HepG2 (cell line): ENCODE data around the gene CRB1. TPM values are rescaled to one million over a fixed set of nuclear protein-coding genes. Genes with fewer than 3 reads are reported as not detected.

Experiments
- ATAC-seq: fragments of 200-7000 bp; cut with Tn5 transposase; 3 replicates; pipeline ENCODE4 v1.9.1; 2020; ENCODE audit warnings: mild to moderate bottlenecking, moderate library complexity
- BruUV-seq: library from RNA; stranded (reverse); fragments of 400-500 nt; replicated peaks from 2 replicates; lab custom pipeline; 2021; lab: Mats Ljungman, UMichigan
- CTCF ChIA-PET: fragments of 300-600 bp; formaldehyde crosslinking; extraction: SDS; loops from one replicate; lab custom pipeline; 2021; ENCODE audit warnings: low total read pairs, inconsistent platforms, low intra/inter-chr PET ratio; lab: Yijun Ruan, JAX
- POLR2A ChIA-PET: fragments of 350-600 bp; sonication (Branson Sonifier 250); formaldehyde crosslinking; loops from one replicate; lab custom pipeline; 2020; ENCODE audit warnings: antibody characterized with exemption, inconsistent platforms; lab: Yijun Ruan, JAX
- DNase-seq: peaks from one replicate; pipeline ENCODE4 v3.0.0-alpha.2; 2015; ENCODE audit warnings: low spot score
- FAIRE-seq: peaks from 3 replicates; lab custom pipeline; 2011; peaks lifted over from hg19 to GRCh38; lab: Jason Lieb, UNC
- H2AFZ ChIP-seq: one replicate; pipeline ENCODE4 v1.6.1; 2011; ENCODE audit warnings: low read length, inconsistent platforms
- H3K27ac ChIP-seq: fragments of 300-600 bp; 3 replicates; pipeline ENCODE4 v1.8.0; 2011; ENCODE audit warnings: mixed run types, mild to moderate bottlenecking, mixed read lengths, low read length, inconsistent platforms; ENCODE audit not compliant: insufficient read depth; ENCODE audit errors: extremely low read length
- H3K27me3 ChIP-seq, 2 experiments: fragments of 200-600 bp in 1 of 2; 2 replicates in 1 of 2; 3 replicates in 1 of 2; pipeline versions ENCODE4 v1.6.0 to v1.8.0; 2011; ENCODE audit warnings: low read length in 2 of 2, mild to moderate bottlenecking in 2 of 2, moderate library complexity in 2 of 2, inconsistent platforms in 1 of 2; ENCODE audit not compliant: insufficient read depth in 2 of 2, control insufficient read depth in 1 of 2
- H3K36me3 ChIP-seq, 2 experiments: fragments of 200-600 bp in 1 of 2; replicated peaks in 1 of 2; 2 replicates in 1 of 2; 3 replicates in 1 of 2; pipeline versions ENCODE4 v1.5.1 to v1.8.0; 2011; ENCODE audit warnings: low read length in 2 of 2, inconsistent platforms in 1 of 2; ENCODE audit not compliant: insufficient read depth in 2 of 2, control insufficient read depth in 1 of 2
- H3K4me1 ChIP-seq: 2 replicates; pipeline ENCODE4 v1.5.1; 2012; ENCODE audit warnings: low read length, inconsistent platforms; ENCODE audit not compliant: insufficient read depth
- H3K4me2 ChIP-seq: 2 replicates; pipeline ENCODE4 v1.6.0; 2011; ENCODE audit warnings: low read depth, low read length, inconsistent platforms
- H3K4me3 ChIP-seq, 3 experiments: fragments of 200-600 bp in 1 of 3; sonication (generic), shearing (Covaris generic) in 1 of 3; replicated peaks in 1 of 3; 2 replicates each; pipeline ENCODE4 v1.5.1; 2011 to 2016; ENCODE audit warnings: low read length in 3 of 3, inconsistent platforms in 2 of 3, low read depth in 2 of 3, mild to moderate bottlenecking in 2 of 3, control low read depth in 1 of 3, mixed read lengths in 1 of 3; ENCODE audit not compliant: insufficient read depth in 1 of 3
- H3K79me2 ChIP-seq: one replicate; pipeline ENCODE4 v1.6.1; 2011; ENCODE audit warnings: low read length, inconsistent platforms; ENCODE audit not compliant: insufficient read depth
- H3K9ac ChIP-seq: 2 replicates; pipeline ENCODE4 v1.6.0; 2011; ENCODE audit warnings: mild to moderate bottlenecking, low read depth, low read length, inconsistent platforms; ENCODE audit not compliant: insufficient read depth
- H3K9me3 ChIP-seq: 2 replicates; pipeline ENCODE4 v1.5.1; 2012; ENCODE audit warnings: mild to moderate bottlenecking, low read length
- H4K20me1 ChIP-seq: 2 replicates; pipeline ENCODE4 v1.6.0; 2011; ENCODE audit warnings: inconsistent platforms, mild to moderate bottlenecking, low read length, moderate library complexity; ENCODE audit not compliant: insufficient read depth
- ARNT2 ChIP-seq: sonication (generic); formaldehyde crosslinking; IDR thresholded peaks from 2 replicates; pipeline ENCODE4 v1.8.0; 2022; ENCODE audit warnings: mild to moderate bottlenecking, low read depth, missing genetic modification reagents, moderate library complexity
- ASH2L ChIP-seq: fragments of 300-600, 200-600 bp; sonication (generic); IDR thresholded peaks from 2 replicates; pipeline ENCODE4 v1.7.0; 2017; ENCODE audit warnings: low read depth, mild to moderate bottlenecking, moderate library complexity, mixed read lengths, low read length; ENCODE audit not compliant: insufficient read length
- BCL3 ChIP-seq: sonication (generic); formaldehyde crosslinking; IDR thresholded peaks from 2 replicates; pipeline ENCODE4 v1.5.1; 2020; ENCODE audit warnings: mild to moderate bottlenecking, missing genetic modification reagents, moderate library complexity
- BCLAF1 ChIP-seq: fragments of 450-650 bp; IDR thresholded peaks from 2 replicates; pipeline ENCODE4 v1.6.1; 2017; ENCODE audit warnings: mild to moderate bottlenecking
- EEA1 ChIP-seq: sonication (generic); formaldehyde crosslinking; IDR thresholded peaks from 2 replicates; pipeline ENCODE4 v1.5.1; 2020; ENCODE audit warnings: mild to moderate bottlenecking, missing genetic modification reagents, borderline replicate concordance
- HOXA9 ChIP-seq: sonication (generic); formaldehyde crosslinking; IDR thresholded peaks from 2 replicates; pipeline ENCODE4 v1.8.1; 2022; ENCODE audit warnings: missing genetic modification reagents, mild to moderate bottlenecking, moderate library complexity, borderline replicate concordance
- NBN ChIP-seq: fragments of 450-650 bp; conservative IDR thresholded peaks from 2 replicates; pipeline ENCODE4 v1.6.1; 2017
- PHF8 ChIP-seq: sonication (generic); formaldehyde crosslinking; IDR thresholded peaks from 2 replicates; pipeline ENCODE4 v1.5.0; 2020; ENCODE audit warnings: missing genetic modification reagents
- ZBTB20 ChIP-seq: sonication (generic); formaldehyde crosslinking; IDR thresholded peaks from 2 replicates; pipeline ENCODE4 v1.8.1; 2023; ENCODE audit warnings: missing genetic modification reagents, low read depth, mild to moderate bottlenecking, borderline replicate concordance
- ZNF205 ChIP-seq: IDR thresholded peaks from 2 replicates; pipeline ENCODE4 v1.6.1; 2018; ENCODE audit warnings: missing biosample characterization, missing genetic modification reagents
- ZNF234 ChIP-seq: sonication (generic); formaldehyde crosslinking; conservative IDR thresholded peaks from 2 replicates; pipeline ENCODE4 v1.5.1; 2020; ENCODE audit warnings: mild to moderate bottlenecking, missing genetic modification reagents
- ZNF775 ChIP-seq: sonication (generic); formaldehyde crosslinking; IDR thresholded peaks from 2 replicates; pipeline ENCODE4 v1.4.0; 2020; ENCODE audit warnings: missing genetic modification reagents, mild to moderate bottlenecking, moderate library complexity, borderline replicate concordance
- WGBS: methylation state at CpG from one replicate; pipeline ENCODE4 v1.1.6; 2017; ENCODE audit warnings: low lambda C conversion rate; 5-methylcytosine and 5-hydroxymethylcytosine counted together
- in situ Hi-C: cut with HindIII; loops from 2 replicates; pipeline ENCODE4 v1.10.0; 2017; ENCODE audit warnings: low pct_unique_long_range_greater_than_20kb; ENCODE audit not compliant: extremely low pct_ligation_motif_present
- intact Hi-C: fragments of 100-400 bp; cut with micrococcal nuclease; formaldehyde crosslinking; loops from one replicate; pipeline ENCODE4 v1.10.0; 2022; ENCODE audit not compliant: unreplicated experiment
- polyA plus RNA-seq, 8 experiments: library from polyadenylated mRNA; depleted of rRNA in 3 of 8; stranded (reverse) in 7 of 8; unstranded in 1 of 8; fragments of >200 nt; fragmentation: Illumina TruSeq in 4 of 8; extraction: Trizol in 4 of 8; gene quantifications; 2 replicates each; pipeline versions ENCODE4 v1.2.1 to v1.2.3, GENCODE V29; 2011 to 2016; ENCODE audit warnings: low read depth in 4 of 8, missing spikeins in 1 of 8, mixed read lengths in 1 of 8; ENCODE audit not compliant: insufficient read depth in 1 of 8
- total RNA-seq, 5 experiments: library from RNA; depleted of rRNA; stranded (reverse); fragments of >200 nt; fragmentation: Illumina TruSeq; extraction: Trizol; gene quantifications; 2 replicates each; pipeline ENCODE4 v1.2.3, GENCODE V29; 2016; ENCODE audit warnings: low read depth in 1 of 5
- TF ChIP-seq, protein P1 (sequence below): sonication (generic); formaldehyde crosslinking; IDR thresholded peaks from 2 replicates; pipeline ENCODE4 v1.8.1; 2023; ENCODE audit warnings: mild to moderate bottlenecking, inconsistent platforms, moderate library complexity, missing genetic modification reagents, borderline replicate concordance

The CRB1 gene
- total and polyA plus RNA-seq, 2 of the 13 experiments (the other 11 are each of a cell fraction or from before 2014, with no cell fraction given) = 0.01 TPM; not detected in 1

DNA sequence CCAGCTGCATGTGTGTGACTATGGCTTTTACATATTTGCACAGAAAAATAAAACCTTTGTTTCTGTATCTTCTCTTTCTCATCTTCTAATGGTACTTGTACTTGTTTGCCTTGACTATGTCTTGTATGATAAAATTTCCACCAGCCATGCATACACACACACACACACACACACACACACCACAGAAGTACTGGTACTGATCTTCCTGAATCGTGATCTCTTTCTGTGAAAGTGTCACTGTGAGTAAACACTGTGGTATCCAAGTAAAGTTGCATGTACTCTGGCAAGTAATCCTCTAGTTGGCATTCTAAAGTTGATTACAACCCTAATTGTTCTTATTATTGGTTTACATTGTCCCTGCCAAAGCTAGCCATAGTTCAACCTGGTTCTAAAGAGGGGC, 176.7 kb downstream of the CRB1 start:
- Histone ChIP-seq H3K9ac (no peak overlapping the region), H2AFZ (no peak overlapping the region), H3K4me1 (no peaks in the 10 kb centered on the region), H3K4me2 (no peak overlapping the region), H3K27ac (no peak overlapping the region), H3K27me3 (no peaks in the 10 kb centered on the region), H3K9me3 (no peaks in the 10 kb centered on the region), H3K4me3 (no peak overlapping the region), H4K20me1 (no peaks in the 10 kb centered on the region), H3K36me3 (no peaks in the 10 kb centered on the region), H3K79me2 (no peaks in the 10 kb centered on the region)
- TF ChIP-seq ZBTB20 (CRISPR knock-in tag) (no peak), ARNT2 (CRISPR knock-in tag) (no peak), ZNF205 (no peak)
- BruUV-seq = no TSS peak
- no peak for ATAC-seq
- intact Hi-C loops = no loop called here
- FAIRE-seq = no peak
- WGBS = 0% methylated on average over 1 of the region's 1 CpG
- POLR2A ChIA-PET = no interaction called here
- CTCF ChIA-PET = no interaction called here
- no peak for DNase-seq
- in situ Hi-C loops = no loop called here

GRCh38 chr1:197448121-197448779, 180.2 kb downstream of the CRB1 start:
- no peak overlapping the region for H3K9ac ChIP-seq
- no peak overlapping the region for H3K27ac ChIP-seq
- H2AFZ ChIP-seq = no peak overlapping the region
- no peaks in the 10 kb centered on the region for H4K20me1 ChIP-seq
- in situ Hi-C loops = no loop called here
- ATAC-seq = no peak
- intact Hi-C loops = no loop called here
- H3K27me3 ChIP-seq = no peaks in the 10 kb centered on the region
- H3K36me3 ChIP-seq = no peaks in the 10 kb centered on the region
- BruUV-seq = no TSS peak
- H3K4me1 ChIP-seq = no peaks in the 10 kb centered on the region
- H3K4me2 ChIP-seq = no peak overlapping the region
- no peak for FAIRE-seq
- no peak for DNase-seq
- ChIA-PET CTCF (no interaction called here), POLR2A (no interaction called here)
- 2% methylated on average over 2 of the region's 2 CpGs for WGBS
- no peak overlapping the region for H3K4me3 ChIP-seq
- no peaks in the 10 kb centered on the region for H3K79me2 ChIP-seq
- no peaks in the 10 kb centered on the region for H3K9me3 ChIP-seq
- TF ChIP-seq HOXA9 (CRISPR knock-in tag) = no peak
- no peak for TF ChIP-seq ASH2L
- no peak for TF ChIP-seq ZNF234 (CRISPR knock-in tag)
- no peak for TF ChIP-seq BCLAF1
- TF ChIP-seq, protein P1, sequence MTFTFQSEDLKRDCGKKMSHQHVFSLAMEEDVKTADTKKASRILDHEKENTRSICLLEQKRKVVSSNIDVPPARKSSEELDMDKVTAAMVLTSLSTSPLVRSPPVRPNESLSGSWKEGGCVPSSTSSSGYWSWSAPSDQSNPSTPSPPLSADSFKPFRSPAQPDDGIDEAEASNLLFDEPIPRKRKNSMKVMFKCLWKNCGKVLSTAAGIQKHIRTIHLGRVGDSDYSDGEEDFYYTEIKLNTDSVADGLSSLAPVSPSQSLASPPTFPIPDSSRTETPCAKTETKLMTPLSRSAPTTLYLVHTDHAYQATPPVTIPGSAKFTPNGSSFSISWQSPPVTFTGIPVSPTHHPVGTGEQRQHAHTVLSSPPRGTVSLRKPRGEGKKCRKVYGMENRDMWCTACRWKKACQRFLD (CRISPR knock-in tag) = no peak
- TF ChIP-seq NBN = no peak
- no peak for TF ChIP-seq BCL3 (CRISPR knock-in tag)
- TF ChIP-seq EEA1 (CRISPR knock-in tag) = no peak
- no peak for TF ChIP-seq ZNF775 (CRISPR knock-in tag)
- TF ChIP-seq PHF8 (CRISPR knock-in tag) = no peak
